Activated CD8-positive, alpha-beta memory T cell treated with anti-CD3 and anti-CD28 coated beads, Interleukin-2, amount 50 U/mL, for 48 hours (primary cell): Measurements from ENCODE around the gene FTSJ1.
"Not testable (repeated sequence)": the region's sequence is repeated elsewhere in the genome, so short reads cannot be mapped to it uniquely, and the experiment has no call there.

ENCODE experiments used
- DNase-seq: peaks from one replicate; pipeline ENCODE4 v3.0.0-alpha.2; 2020

Gene FTSJ1, protein sequence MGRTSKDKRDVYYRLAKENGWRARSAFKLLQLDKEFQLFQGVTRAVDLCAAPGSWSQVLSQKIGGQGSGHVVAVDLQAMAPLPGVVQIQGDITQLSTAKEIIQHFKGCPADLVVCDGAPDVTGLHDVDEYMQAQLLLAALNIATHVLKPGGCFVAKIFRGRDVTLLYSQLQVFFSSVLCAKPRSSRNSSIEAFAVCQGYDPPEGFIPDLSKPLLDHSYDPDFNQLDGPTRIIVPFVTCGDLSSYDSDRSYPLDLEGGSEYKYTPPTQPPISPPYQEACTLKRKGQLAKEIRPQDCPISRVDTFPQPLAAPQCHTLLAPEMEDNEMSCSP

DNA sequence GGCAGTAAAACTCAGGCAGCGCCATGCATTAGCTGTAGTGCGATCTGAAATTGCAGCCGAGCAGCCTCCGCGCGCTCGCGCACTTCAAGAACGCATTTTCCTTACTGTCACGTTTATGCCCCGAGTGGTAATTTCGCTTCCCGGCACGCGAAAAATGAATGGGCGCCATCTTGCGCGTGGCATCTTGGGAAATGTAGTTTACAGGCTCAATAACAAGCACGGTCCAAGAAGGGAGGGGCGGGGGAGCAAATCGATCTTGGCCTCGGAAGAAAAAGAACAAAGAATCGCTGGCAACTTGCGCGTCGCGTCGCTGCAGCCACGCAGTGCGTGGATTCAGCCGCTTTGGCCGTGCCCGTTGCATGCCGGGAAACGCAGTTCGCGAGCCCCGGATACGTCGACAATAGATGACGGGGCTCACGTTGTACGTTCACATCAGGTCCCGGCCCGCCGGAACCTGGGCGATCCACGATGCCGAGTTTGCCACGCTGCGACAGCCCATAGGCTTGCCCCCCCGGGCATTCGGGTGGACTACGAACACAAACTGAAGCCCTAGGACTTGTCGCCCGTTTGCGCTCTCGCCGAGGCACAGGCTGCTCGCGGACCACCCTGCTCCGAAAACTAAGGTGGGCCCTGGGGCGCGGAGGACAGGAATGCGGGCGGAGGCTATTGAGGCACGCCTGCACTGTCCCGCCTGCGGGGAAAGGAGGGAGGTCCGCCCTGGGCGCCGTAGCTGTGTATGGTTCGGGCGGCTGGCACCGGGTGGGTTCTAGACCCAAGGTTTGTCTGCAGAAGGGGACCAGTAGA is at the start of gene FTSJ1:
TSS of gene FTSJ1 (plus strand) at position 426 of the 804 bp plus-strand sequence. CDS start 1,849 bp downstream, outside the sequence.
- DNase-seq, result peak; percentile 83

DNA sequence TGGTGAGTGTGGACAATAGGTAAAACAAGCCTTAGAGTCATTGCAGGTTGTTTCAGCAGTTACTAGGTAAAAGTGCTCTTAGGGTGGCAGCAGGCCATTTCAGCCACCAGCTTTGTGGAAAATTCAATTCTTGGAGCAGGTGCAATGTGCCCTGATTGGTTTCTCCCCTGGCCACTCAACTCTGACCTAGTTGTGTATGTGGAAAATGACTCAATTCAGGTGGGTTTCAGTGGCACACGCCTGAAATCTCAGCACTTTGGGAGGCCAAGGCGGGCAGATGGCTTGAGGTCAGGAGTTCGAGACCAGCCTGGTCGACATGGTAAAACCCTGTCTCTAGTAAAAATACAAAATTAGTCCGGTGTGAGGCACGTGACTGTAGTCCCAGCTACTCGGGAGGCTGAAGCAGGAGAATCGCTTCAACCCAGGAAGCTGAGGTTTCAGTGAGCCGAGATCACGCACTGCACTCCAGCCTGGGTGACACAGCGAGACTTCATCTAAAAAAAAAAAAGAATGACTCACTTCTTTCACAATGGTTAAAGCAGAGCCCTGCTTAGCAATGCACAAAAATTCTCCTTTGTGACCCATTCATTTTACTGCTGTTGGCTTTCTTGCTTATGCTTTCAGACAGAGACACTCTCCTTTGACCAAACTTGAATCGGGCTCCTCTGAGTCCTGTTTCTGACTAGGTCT is 48.8 kb upstream of the FTSJ1 start:
- DNase-seq, result not testable (repeated sequence)

DNA sequence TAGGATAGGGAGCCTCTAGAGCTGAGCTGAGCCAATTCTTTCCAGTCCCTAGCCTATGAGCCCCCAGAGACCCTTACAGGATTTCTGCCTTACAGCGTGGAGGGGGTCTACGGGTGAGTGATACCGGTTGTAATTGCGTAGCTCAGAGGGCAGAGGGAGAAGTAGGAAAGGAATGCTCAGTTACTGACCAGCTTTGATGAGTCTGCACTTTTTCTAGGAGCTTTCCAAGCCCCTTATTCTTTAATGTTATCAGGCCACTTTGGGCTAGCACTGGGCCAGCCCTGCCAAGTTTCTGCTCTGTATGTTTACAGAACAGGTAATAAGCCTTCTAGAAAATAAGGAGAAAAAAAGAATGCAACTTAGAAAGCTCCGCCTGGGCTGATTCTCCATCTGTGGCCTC is 46.4 kb upstream of the FTSJ1 start:
- DNase-seq, result not testable (repeated sequence)

DNA sequence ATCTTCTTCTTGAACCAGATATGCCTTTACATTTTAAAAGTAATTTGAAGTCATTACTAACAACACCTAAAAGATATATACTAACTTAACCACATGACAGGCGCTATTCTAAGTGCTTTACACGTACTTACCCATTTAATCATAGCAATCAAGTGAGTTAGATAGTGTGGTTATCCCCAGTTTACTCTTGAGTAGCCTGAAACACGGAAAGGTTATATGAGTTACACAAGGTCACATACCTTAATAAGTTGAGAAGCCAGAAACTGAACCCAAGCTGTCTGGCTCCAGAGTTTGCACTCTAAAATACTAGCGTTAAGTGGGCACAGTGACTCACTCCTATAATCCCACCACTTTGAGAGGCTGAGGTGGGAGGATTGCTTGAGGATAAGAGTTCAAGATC is 45.8 kb upstream of the FTSJ1 start:
- not testable (repeated sequence) for DNase-seq

DNA sequence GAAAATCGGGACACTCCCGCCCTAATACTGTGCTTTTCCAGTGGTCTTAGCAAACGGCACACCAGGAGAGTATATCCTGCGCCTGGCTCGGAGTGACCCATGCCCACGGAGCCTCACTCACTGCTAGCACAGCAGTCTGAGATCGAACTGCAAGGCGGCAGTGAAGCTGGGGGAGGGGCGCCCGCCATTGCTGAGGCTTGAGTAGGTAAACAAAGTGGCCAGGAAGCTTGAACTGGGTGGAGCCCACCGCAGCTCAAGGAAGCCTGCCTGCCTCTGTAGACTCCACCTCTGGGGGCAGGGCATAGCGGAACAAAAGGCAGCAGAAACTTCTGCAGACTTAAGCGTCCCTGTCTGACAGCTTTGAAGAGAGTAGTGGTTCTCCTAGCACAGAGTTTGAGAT is 42.3 kb upstream of the FTSJ1 start:
- not testable (repeated sequence) for DNase-seq

DNA sequence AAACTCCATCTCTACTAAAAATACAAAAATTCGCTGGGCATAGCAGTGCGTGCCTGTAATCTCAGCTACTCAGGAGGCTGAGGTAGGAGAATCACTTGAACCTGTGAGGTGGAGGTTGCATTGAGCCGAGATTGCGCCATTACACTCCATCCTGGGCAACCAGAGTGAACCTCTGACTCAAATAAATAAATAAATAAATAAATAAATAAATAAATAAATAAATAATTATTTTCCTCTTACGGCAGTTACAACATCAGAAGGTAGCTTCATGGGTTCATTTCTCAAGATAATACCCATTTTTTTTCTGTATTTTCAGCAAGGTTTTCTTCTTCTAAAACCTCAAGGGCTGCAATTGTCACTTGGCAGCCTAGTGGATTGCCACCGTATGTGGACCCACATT is 28.8 kb upstream of the FTSJ1 start:
- not testable (repeated sequence) for DNase-seq

DNA sequence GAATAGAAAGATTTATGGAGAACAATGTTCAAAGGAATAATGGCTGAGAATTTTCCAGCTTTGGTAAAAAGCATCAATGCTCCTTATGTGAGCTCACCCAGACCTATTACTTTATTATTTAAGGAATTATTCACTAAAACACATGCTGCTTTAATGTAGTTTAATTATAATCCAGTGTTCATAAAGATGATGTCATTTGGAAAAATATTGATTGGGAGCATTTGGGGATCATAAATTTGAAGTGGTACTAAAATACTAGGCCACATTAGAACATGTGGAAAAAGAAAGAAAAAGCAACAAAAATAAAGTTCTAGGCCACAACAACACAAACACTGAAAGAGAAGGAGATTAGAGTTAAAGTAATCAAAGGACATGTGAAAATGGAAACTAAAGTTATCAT is 25.9 kb upstream of the FTSJ1 start:
- DNase-seq, result no peak

DNA sequence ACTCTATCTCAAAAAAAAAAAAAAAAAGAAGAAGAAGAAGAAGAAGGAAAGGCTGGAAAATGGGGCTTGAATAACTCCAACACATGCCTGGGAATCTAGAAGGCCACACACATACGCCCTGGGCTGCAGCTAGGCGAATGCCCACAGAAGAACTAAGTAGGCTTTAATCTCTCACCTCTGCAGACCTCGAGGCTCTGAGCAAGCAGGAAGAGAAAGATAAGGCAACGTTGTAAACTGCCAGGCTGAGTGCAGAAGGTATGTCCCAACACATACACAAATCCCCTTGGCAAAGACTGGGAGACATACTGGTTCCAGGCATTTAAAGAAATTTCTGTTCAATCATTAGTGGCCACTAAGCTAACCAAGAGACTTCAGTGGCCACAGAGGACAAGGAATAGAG is 24.3 kb upstream of the FTSJ1 start:
- no peak for DNase-seq

DNA sequence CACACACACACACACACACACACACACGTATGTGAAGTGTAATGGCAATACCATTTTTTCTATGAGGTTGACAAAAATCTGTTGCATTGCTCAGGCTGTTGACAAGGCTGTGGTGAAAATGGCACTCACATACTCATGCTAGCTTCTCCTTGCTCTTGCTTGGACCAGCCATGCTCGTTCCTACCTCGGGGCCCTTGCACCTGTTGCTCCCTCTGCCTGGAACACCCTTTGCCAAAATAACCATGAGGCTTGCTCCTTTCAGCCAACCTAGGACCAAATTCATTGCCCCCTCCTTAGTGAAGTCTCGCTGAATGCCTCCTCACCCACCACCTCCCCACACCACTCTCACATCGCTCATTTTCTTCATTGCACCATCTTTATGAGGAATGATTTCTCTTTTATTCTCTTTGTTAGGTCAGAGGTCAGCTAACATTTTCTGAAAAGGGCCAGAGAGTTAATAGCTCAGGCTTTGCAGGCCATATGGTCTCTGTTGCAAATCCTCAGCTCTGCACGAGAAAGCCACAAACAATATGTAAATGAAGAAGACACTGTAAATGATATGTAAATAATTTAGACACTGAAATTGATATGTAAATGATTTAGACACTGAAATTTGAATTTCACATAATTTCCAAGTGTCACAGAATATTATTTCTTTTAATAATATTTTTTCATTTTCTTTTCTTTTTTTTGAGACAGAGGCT is 19.2 kb upstream of the FTSJ1 start:
- no peak for DNase-seq

DNA sequence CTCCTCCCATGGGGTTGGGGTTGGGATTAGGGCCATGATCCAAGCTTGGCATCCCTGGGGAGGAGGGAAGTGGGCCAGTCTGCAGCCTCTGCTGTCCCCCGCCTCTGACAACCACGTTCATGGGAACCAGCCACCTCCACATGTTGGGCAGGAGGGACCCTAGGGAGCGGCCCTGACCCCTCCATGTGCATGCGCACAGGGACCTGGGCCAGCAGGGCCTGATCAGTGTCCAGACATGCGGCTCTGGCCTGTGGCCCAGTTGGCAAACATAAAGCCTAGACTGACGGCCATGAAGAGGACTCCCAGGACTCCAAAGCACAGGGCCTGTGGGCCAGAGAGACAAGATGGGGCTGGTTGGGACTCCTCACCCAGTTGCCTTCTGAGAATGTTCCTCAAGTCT is 17.3 kb upstream of the FTSJ1 start:
- no peak for DNase-seq

DNA sequence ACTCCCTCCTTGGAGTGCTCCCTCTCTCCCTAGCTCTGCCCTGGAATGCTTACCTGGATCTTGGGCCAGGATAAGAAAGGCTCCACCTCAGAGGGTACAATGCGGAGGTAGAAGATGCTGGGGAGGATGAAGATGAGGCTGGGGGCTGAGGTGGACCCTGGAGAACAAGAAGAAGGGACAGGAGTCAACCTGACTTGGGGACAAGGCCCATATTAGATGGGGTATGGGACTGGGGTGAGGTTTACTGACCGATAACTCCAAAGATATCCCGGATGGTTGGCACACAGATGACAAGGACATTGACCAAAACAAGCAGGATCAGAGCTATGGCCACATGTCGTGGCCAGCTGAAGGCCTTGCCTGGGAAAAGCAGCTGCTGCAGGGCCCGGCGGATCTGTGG is 16.5 kb upstream of the FTSJ1 start:
- no peak for DNase-seq

DNA sequence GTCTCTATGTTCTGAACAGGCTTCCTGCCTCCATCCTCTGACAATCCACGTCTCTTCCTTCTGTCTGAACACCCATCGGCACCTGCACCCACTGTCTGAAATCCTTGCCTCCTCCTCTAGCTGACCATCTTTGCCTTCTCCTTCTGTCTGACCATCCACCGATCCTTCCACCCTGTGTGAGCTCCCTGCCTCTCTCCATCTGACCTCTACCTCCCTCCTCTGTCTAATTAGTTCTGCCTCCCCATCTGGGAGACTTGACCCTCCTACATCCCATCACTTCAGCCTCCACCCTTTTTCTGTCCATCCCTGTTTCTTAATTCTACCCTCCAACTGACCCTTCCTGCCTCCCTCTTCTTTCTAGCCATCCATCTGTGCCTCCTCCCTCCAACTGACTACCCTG is 16.0 kb upstream of the FTSJ1 start:
- no peak for DNase-seq

DNA sequence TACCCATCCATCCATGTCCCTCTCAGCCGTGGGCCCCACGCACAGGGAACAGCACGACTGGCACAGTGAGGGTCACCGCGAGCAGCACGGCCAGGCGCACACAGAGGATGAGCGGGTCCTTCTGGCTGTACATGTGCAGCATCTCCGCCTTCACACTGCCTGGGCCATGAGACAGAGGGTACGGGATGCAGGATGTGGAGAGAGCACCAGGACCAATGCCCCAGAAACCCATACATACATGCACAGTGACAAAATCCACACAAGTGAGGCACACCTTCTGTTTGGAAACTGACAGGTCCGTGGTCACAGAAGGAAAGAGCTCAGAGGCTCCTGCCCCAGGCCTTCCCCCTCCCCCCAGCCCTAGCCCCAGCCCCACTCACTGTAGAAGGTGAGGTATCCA is 15.4 kb upstream of the FTSJ1 start:
- DNase-seq, result no peak

DNA sequence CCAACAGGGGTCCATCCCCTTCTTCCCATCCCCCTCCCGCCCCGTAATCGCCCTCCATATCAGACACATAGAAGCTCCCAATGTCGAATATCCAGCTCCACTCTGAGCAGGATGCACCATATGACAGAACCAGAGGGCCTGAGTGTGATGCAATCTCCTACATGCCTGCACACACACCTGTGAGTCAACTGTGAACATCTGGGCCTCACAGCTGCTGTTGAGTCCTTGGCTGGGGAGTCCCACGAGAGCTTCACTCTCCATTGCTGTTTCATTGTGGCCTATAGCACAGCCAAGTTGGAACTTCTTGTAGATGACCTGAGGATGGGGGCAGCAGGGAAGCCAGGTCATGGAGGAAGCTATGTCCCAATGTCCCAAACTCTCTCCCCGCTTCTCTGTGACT is 14.2 kb upstream of the FTSJ1 start:
- DNase-seq, result no peak

DNA sequence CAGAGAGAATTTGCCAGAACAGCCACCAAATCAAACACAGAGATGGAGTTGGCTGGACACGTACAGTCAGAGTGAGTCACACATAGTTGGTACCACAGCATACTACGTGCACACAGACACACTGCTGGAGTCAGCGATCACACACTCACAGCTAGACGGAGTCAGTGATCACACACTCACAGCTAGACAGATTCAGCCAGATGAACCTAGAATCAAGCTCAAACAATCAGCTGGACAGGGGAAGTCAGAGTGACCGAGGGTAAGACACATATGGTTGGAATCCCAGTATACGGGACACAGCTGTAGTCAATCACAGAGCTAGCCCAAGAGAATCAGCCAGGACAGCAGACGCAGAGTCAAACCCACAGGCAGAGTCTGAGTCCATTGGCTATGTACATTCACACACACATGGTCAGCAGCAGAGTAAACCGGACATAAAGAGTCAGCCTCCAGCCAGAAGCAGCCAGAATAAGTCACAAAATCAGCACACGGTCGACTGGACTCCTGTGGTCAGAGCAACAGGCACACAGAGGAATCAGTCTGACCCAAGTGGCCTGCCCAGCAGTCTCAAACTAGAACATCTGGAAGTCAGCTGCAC is 10.6 kb upstream of the FTSJ1 start:
- DNase-seq, result no peak

DNA sequence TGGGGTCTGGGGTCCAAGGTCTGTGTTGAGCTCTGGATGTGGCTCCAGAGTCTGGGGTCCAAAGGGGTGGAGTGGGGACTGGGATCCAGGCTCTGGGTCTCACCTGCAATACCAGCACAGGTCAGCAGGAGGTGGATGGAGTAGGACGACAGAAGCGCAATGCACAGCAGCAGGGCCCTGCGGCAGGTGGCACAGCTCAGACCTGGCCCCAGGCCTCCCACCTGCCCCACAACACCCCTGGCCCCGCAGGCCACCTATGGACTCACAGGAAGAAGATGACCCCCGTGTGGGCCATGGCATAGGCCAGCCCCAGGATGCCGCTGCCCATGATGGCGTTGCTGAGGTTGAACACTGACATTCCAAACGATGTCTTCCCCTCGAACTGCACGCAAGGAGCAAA is 9.3 kb upstream of the FTSJ1 start:
- DNase-seq, result peak; percentile 67

DNA sequence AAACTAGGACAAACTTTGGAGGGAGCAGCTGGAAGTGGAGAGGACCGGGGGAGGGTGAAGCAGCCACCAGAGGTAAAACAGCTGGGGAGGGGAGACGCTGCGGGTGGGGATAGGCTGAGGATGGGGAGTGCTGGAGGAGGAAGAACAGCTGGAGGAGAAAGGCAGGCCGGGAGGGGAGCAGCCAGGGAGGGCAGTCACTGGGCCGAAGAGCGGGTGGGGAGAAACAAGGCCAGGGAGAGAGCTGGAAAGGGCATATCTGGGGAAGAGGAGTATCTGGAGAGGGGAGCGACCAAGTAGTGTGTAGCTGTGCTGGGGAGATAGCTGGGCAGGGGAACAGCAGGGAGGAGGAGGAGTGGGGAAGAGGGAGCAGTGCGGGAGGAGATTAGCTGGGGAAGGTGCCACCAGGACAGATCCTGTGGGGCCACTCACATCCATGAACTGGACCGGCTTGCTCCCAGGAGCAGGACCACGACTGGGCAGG is 8.7 kb upstream of the FTSJ1 start:
- no peak for DNase-seq

DNA sequence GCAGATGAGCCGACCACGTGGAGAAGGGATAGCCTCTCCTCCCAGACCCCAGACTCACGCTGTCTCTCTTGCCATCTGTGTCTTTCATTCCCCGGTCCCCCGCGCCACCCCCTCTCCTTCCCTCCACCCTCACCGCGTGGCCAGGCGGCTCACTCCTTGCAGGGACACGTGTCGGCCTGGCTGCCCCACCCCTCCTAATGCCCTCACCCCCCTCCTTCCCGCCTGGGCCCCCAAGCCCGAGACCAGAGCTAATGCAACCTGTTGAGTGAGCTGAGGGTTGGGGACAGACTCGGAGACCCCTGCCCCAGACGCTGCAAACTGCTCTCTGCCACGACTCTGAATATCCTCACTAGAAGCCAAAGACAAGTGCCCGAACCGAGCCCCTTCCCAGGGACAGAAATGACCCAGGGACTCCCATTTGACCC is 7.7 kb upstream of the FTSJ1 start:
- peak; percentile 69 for DNase-seq

DNA sequence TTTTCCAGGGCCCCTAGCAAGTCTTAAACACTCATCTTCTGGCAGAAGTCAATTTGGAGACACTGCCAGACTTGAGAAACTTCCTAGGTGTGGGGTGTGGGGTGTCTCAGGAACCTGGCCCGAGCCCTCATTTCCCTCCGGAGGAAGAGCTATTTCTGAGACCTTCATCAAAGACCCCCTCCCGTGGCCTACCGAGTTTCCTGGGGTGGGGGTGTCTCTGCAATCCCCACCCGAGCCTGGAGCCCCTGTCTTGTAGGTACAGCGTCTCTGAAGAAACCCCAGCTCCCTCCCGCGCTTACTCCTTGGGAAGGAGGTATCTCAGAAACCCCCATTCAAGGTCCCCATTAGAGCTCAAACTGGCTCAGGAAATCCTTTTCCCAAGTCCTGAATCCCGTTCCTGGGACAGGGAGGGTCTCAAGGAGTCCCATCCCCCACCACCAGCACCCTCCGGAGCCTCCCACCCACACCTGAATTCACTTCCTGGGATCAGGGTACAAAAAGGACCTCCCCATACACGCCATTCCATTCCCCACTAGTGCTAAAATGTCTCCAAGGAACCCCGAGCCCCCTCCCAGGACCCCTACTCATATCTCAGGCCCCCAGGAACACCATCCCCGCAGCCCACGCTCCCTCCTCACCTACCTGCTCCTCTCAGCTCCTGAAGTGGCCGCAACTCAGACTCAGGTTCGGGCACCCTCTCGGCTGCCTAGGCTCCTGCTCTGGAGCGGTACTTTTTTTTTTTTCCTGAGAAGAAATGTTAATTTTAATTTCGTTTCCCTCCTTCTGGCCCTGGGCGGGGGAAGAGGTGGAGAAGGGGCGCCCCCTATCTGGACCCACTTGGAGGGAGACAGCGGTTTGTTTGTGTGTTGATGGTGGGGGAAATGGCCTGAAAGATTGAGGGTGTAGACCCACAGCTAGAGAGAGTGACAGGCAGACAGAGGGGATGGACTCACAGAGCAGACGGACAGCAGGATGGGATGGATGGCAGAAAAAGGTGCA is 7.0 kb upstream of the FTSJ1 start:
- no peak for DNase-seq

DNA sequence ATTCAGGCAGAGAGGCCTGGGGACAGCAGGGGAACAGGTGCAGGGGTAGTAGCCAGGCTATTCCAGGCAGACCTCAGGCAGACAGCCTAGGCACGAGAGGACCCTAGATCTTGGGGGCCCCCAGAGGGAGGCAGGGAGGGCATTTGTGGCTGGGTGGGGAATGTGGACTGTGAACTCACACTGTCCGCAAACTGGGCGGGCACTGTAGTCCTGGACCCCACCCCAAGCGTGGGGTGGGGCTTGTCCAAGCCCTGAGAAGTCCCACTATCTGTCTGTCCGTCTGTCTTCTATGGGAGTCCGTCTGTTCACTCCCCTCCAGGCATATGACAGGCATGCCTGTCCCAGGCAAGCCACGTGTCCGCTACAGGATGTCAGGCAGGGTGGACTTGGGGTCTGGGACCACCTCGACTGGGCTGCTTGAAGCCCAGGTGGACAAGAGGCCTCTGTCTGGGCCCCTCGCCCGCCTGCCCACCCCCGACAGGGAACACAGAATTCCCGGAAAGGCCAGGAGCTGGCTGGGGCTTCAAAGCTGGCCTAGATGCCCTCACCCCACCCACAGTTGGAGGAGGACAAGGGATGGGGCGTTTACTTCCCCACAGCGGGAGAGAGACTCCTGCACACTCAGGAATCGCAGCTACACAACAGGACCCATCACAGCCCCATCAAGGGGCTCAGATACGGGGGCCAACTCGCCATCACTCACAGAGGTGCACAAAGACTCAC is 5.7 kb upstream of the FTSJ1 start, which contains the start of gene SLC38A5:
TSS of gene SLC38A5 (minus strand) at position 151 of the 723 bp plus-strand sequence. CDS start 2,336 bp downstream, outside the sequence.
- no peak for DNase-seq

DNA sequence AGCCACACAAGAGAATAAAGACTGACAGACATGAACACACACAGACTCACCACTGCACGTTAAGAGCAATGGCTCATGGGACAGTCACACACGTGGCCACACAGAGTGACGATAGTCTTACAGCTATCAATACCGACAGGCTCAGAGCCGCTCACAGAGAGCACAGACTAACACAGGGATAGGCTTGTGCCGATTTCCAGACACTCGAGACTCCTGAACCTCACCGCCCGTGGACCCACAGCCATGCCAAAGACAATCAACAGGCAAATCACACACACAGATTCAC is 5.2 kb upstream of the FTSJ1 start:
- DNase-seq, result no peak
